ENCODE results near the gene OOSP4A.
"Not testable (repeated sequence)": the region's sequence is repeated elsewhere in the genome, so short reads cannot be mapped to it uniquely, and the experiment has no call there.

The OOSP4A gene

DNA sequence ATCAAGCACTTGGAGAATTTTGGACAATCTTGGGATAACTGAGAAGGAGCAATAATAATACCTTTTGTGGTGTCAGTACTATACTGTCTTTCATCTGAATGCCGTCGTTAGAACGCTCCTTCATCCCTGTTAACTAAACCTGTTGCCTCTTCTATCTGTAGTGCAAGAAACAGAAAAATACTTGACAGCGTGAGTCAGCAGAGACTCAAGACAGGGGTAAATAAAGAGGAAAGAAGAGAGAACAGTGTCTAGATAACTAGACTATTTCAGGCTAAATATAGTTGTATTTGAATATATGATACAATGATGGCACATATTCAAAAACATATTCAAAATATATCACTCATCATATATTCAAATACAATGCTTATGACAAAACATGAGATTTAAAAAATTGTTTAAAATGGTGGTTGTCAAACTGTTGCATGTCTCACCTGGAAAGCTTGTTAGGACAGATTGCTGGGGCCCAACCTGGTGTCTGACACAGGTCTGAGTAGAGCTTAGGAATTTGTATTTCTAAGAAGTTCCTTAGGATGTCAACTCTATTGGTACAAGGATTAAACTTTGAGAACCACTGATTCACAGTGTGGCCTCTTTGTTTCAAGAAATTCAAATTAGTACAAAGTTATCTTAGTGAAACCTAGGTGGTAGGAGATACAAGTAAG, 17.4 kb downstream of the OOSP4A start:
- DNase-seq = no peak

DNA sequence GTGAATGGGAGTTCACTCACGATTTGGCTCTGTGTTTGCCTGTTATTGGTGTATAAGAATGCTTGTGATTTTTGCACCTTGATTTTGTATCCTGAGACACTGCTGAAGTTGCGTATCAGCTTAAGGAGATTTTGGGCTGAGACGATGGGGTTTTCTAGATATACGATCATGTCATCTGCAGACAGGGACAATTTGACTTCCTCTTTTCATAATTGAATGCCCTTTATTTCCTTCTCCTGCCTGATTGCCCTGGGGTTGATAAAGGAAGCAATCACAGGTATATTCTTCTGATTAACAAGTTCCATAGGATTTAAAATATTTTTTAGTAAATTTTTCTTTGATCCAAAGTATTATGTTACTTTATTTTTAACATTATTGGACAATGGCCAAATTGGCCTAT, 18.2 kb downstream of the OOSP4A start:
- DNase-seq = not testable (repeated sequence)

DNA sequence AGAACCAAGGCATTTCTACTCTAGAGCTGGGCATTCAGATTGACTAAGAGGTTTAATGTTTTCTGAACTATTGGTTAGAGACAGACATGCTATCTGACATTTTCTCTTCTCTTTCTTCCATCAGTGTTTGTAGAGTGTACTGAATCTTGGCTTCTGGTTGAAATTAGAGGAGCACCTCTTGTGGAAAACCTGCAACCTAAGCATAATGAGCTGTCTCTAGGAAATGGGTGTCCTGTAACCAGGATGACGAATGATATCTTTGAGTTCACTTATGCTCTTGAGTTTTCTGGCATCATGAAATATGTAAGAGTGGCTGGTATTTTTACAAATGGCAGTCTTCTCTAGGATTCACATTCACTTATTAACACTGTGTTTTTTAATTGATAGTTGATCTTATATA, 19.4 kb downstream of the OOSP4A start:
- DNase-seq = no peak

DNA sequence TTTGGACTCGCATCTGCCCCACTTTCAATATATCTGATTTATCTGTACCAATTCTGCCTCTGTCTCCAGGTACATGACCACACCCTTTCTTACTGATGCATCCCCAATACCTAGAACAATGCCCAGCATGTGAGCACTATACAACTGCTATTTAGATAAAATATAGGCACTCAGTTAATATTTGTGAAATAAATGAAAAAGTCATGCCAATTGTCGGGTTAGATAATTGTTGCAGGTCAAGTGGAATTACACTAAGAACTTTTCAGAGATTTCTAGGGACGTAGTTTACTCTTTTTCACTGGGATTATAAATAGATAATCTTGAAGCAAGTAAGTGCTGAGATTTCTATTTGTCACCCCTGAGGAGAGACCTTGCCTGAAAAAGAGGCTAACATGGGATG, 20.5 kb downstream of the OOSP4A start:
- no peak for DNase-seq

DNA sequence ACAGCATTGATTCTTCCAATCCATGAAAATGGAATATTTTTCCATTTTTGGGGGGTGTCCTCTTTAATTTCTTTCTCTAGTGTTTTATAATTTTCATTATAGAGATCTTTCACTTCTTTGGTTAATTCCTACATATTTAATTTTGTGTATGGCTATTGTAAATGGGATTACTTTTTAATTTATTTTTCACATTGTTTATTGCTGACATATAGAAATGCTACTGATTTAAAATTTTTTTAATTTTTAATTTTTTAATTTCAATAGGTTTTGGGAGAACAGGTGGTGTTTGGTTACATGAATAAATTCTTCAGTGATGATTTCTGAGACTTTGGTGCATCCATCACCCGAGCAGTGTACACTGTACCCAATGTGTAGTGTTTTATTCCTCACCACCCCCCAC, 26.6 kb downstream of the OOSP4A start:
- DNase-seq = no peak

DNA sequence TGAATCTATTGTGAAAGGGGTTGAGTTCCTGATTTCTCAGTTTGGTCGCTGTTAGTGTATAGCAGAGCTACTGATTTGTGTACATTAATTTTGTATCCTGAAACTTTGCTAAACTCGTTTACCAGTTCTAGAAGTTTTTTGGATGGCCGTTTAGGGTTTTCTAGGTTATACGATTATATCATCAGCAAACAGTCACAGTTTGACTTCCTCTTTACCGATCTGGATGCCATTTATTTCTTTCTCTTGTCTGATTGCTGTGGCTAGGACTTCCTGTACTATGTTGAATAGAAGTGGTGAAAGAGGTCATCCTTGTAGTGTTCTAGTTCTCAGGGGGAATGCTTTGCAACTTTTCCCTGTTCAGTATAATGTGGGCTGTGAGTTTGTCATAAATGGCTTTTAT, 28.6 kb downstream of the OOSP4A start:
- no peak for DNase-seq

DNA sequence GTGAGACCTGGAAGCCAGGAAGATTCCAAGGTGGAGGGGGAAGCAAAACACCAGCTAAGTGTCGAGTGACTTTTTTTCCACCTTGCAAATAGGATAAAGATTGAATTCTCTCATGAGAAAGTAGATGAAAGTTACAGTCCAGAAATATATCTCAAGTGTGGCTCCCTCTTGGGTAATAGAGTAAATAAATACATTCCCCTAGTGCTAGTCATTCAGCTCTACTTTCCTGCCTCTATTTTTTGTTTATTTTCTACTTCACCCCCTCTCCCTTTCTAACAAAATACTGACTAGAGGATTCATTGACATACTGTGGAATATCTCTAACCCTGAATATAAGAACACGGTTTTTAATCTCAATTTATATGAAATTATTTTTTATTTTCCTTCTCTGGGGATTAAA, 34.0 kb downstream of the OOSP4A start:
- no peak for DNase-seq

DNA sequence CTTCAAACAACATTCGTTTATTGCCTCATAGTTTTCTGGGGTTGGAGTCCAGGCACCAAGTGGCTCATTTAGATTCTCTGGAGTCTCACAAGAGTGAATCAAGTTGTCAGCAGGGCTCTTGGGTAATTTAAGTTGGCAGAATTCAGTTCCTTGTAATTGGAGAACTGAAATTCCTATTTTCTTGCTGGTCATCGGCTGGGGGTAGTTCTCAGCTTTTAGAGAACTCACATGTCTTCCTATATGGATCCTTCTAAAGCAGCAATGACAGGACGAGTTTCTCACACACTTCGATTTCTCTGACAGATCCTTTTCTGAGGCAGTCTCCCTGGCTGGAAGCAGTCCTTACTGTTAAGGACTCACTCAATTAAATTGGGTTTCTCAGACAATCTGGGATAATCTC, 35.9 kb downstream of the OOSP4A start:
- DNase-seq = no peak

DNA sequence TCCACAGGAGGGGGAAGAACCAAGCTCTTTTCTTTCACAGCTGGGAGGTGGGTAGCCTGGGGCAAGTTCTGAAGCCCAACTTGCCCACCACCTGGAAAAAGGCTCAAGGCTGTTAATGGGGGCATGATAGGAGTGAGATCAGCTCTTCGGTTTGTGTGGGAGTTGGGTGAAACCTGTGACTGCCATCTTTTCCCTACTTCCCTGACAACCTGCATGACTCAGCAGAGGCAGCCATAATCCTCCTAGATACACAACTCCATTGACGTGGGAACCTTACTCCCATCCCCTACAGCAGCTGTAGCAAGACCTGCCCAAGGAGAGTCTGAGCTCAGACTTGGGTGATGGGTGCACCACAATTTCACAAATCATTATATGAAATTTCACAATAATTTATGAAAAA, 39.9 kb downstream of the OOSP4A start:
- DNase-seq = no peak

DNA sequence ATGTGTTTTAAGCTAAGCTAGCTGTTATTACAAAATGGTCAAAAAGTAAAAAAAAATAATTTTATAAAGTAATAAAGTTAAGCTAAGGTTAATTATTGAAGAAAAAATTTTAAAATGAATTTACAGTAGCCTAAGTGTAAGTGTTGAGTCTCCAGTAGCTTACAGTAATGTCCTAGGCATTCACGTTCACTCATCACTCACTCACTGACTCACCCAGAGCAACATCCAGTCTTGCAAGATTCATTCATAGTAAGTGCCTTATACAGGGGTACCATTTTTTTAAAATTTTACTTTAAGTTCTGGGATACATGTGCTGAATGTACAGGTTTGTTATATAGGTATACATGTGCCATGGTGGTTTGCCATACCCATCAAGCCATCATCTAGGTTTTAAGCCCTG, 41.5 kb downstream of the OOSP4A start:
- no peak for DNase-seq

DNA sequence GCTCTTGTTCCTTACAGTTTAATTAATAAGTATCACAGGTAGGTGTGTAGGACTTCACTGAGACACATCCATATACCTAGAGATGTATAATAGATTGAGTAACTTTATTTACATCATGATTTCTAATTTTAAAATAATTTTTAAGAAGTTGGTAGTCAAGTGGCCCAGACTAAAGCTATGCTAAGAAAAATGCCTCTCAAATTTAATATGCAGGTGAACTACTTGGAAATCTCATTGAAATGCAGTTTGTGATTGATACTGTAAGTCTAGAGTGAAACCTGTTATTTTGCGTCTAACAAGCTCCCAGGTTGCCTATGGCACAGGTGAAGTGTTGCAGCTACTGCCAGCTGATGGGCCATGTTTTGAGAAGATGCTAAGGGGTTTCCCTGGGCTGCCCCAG, 53.0 kb downstream of the OOSP4A start, which contains the start of gene OOSP4B:
Gene OOSP4B, plus strand, starts transcription at position 301 of the 400 bp plus-strand sequence.
- no peak for DNase-seq

DNA sequence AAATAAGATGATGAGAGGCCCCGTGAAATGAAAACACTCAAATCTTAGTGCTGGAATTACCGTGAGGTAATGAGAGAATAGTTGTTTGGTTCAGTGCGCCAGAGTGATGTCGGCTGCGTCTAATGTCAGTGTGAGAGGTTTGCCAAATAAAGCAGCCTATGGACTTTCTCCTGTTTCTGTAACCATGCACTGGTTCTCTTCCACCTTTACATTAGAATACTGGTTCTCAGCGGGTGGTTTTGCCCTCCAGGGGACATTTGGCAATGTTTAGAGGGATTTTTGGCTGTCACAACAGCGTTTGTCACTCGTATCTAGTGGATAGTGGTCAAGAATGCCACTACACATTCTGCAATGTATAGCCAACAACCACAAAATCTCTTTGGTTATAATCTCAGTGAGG, 54.2 kb downstream of the OOSP4A start:
- DNase-seq = no peak

All from NCI-H1048 (cell line).